ENCODE results near the gene GALM. TPM values are rescaled to one million over a fixed set of nuclear protein-coding genes. Genes with fewer than 3 reads are reported as not detected.
"Not testable (repeated sequence)": the region's sequence is repeated elsewhere in the genome, so short reads cannot be mapped to it uniquely, and the experiment has no call there.

Gene GALM
- total RNA-seq, 1 donor from 2014 or later: 2.9 TPM

DNA sequence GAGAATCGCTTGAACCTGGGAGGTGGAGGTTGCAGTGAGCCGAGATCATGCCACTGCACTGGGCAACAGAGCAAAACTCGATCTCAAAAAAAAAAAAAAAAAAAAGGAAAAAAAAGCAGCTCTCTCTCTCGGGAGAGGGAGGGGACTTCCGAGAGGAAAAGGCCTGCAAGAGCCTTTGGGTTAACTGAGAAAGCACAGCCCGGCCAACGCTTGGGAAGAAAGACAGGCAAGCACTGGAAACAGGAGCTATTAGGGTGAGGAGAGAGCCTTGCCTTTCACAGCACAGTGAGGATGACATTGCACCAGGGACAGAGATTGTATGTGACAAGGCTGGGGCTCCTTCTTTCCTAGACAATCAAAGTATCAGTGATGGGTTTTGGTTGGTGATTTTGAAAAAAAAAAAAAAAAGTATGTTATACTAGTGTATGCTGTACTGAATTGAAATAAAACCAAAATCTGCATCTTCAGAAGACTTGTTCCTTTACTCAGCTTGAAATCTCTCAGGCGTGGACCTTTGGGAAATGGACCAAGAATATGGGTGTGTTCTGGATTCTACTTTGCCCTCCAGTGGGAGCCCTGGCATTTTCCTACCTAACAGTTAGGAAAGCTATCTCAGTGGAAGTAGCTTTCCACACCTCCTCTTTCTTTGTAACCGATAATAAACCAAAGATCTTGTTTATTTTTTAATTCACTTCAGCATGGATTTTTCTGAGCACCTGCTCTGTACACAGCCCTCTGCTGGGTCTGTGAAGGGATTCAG is 68.6 kb downstream of the GALM start:
- TF ChIP-seq, protein P1, sequence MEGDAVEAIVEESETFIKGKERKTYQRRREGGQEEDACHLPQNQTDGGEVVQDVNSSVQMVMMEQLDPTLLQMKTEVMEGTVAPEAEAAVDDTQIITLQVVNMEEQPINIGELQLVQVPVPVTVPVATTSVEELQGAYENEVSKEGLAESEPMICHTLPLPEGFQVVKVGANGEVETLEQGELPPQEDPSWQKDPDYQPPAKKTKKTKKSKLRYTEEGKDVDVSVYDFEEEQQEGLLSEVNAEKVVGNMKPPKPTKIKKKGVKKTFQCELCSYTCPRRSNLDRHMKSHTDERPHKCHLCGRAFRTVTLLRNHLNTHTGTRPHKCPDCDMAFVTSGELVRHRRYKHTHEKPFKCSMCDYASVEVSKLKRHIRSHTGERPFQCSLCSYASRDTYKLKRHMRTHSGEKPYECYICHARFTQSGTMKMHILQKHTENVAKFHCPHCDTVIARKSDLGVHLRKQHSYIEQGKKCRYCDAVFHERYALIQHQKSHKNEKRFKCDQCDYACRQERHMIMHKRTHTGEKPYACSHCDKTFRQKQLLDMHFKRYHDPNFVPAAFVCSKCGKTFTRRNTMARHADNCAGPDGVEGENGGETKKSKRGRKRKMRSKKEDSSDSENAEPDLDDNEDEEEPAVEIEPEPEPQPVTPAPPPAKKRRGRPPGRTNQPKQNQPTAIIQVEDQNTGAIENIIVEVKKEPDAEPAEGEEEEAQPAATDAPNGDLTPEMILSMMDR (IDR thresholded peaks at IDR 0.05): no peak
- DNase-seq (ENCODE audit: extremely low spot score, unreplicated experiment): no peak
- no peak overlapping the region for H3K4me3 Mint-ChIP-seq (ENCODE audit: unreplicated experiment)
- peaks cover 28% of the 10 kb centered on the region for H3K4me1 Mint-ChIP-seq (ENCODE audit: unreplicated experiment)
- H3K9me3 Mint-ChIP-seq (ENCODE audit: unreplicated experiment): no peaks in the 10 kb centered on the region
- H3K27me3 Mint-ChIP-seq (ENCODE audit: unreplicated experiment): no peaks in the 10 kb centered on the region
- peaks cover 8% of the 10 kb centered on the region for H3K36me3 Mint-ChIP-seq (ENCODE audit: unreplicated experiment)
- H3K27ac Mint-ChIP-seq (ENCODE audit: unreplicated experiment): no peak overlapping the region

DNA sequence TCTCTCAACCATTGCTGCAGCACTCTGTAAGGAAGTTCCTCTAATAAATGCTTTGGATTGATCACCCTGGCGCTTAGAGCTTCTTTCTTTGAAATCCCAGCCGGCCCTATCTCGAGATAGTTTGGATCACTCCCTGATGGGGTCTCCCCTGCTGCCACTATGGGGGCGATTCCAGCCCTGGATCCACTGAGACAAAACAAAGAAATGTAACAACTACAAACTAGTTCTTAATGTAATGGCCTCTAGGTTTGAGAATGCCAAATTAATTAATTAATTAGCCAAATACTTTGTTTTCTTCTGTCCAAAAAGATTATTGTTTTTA is 70.0 kb downstream of the GALM start:
- no peak for DNase-seq (ENCODE audit: extremely low spot score, unreplicated experiment)
- Mint-ChIP-seq H3K27me3 (ENCODE audit: unreplicated experiment) (no peaks in the 10 kb centered on the region), H3K4me1 (ENCODE audit: unreplicated experiment) (peaks cover 33% of the 10 kb centered on the region), H3K27ac (ENCODE audit: unreplicated experiment) (peak overlapping the region; percentile 44), H3K9me3 (ENCODE audit: unreplicated experiment) (no peaks in the 10 kb centered on the region), H3K36me3 (ENCODE audit: unreplicated experiment) (peaks cover 11% of the 10 kb centered on the region), H3K4me3 (ENCODE audit: unreplicated experiment) (no peak overlapping the region)
- TF ChIP-seq, protein P1 (IDR thresholded peaks at IDR 0.05): no peak

DNA sequence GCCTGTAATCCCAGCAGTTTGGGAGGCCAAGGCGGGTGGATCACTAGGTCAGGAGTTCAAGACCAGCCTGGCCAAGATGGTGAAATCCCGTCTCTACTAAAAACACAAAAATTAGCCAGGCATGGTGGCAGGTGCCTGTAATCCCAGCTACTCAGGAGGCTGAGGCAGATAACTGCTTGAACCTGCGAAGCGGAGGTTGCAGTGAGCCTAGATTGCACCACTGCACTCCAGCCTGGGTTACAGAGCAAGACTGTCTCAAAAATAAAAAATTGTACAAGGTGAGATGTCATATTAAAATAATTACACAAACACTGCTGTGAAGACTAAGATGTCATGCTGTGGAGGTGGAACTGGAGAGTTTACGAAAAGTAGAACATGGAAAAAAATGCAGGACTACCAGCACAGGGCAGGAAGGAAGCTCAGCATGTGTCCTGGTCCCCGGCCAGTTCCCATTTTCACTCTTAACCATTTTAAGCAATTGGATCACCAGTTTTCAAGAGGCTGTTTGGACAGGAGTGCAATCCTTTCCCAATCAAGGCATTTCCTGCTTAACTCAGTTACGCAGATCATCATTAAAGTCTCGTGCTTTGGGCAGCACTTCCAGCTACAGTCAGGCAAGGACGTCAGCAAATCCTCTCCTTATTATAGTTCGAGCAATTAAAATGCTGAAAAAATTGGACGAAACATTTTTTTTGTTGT is 71.2 kb downstream of the GALM start:
- Mint-ChIP-seq H3K36me3 (ENCODE audit: unreplicated experiment) (peaks cover 11% of the 10 kb centered on the region), H3K4me3 (ENCODE audit: unreplicated experiment) (peak overlapping the region; percentile 15), H3K27ac (ENCODE audit: unreplicated experiment) (peak overlapping the region; percentile 80), H3K4me1 (ENCODE audit: unreplicated experiment) (peaks cover 35% of the 10 kb centered on the region)
- not testable (repeated sequence) for H3K9me3 Mint-ChIP-seq (ENCODE audit: unreplicated experiment); H3K27me3 Mint-ChIP-seq (ENCODE audit: unreplicated experiment); DNase-seq (ENCODE audit: extremely low spot score, unreplicated experiment)

DNA sequence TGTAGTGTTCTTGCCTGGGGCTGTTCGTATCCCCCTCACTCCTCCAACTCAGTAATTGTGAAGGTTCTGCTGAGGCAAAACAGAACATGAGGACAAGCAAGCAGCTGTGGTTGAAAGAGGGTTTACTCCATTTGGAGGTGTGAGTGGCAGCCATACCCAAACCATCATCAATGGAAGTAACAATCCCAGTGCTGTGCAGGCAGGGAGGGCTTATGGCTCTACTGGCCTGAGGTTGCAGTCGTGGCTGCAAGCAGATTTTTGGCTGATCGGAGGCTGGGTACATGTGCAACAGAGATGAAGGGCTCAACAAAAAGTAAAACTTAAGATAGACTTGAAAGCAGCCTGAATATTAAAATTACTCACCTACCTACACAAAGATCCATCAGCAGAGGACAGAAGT is 72.0 kb downstream of the GALM start:
- DNase-seq (ENCODE audit: extremely low spot score, unreplicated experiment): no peak
- peak overlapping the region; percentile 80 for H3K27ac Mint-ChIP-seq (ENCODE audit: unreplicated experiment)
- peaks cover 11% of the 10 kb centered on the region for H3K36me3 Mint-ChIP-seq (ENCODE audit: unreplicated experiment)
- H3K4me3 Mint-ChIP-seq (ENCODE audit: unreplicated experiment): no peak overlapping the region
- TF ChIP-seq, protein P1 (IDR thresholded peaks at IDR 0.05): no peak
- no peaks in the 10 kb centered on the region for H3K27me3 Mint-ChIP-seq (ENCODE audit: unreplicated experiment)
- H3K9me3 Mint-ChIP-seq (ENCODE audit: unreplicated experiment): no peaks in the 10 kb centered on the region
- H3K4me1 Mint-ChIP-seq (ENCODE audit: unreplicated experiment): peaks cover 35% of the 10 kb centered on the region

DNA sequence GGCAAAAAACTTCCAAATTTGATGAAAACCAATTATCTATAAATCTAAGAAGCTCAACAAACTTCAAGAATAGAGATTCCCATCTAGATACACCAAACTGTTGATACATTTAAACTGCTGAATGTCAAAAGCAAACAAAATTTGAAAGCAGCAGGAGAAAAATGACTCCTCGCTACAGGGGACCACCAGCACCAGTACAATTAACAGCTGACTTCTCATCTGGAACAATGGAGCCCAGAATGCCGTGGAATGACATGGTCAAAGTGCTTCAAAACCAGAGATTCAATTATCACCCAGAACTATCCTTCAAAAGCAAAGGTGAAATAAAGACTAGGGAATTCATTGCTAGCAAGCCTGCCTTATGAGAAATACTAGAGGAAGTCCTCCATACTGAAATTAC is 73.6 kb downstream of the GALM start:
- Mint-ChIP-seq H3K9me3 (ENCODE audit: unreplicated experiment) (no peaks in the 10 kb centered on the region), H3K27ac (ENCODE audit: unreplicated experiment) (no peak overlapping the region), H3K4me1 (ENCODE audit: unreplicated experiment) (peaks cover 35% of the 10 kb centered on the region), H3K27me3 (ENCODE audit: unreplicated experiment) (no peaks in the 10 kb centered on the region), H3K36me3 (ENCODE audit: unreplicated experiment) (peaks cover 20% of the 10 kb centered on the region), H3K4me3 (ENCODE audit: unreplicated experiment) (no peak overlapping the region)
- TF ChIP-seq, protein P1 (IDR thresholded peaks at IDR 0.05): no peak
- no peak for DNase-seq (ENCODE audit: extremely low spot score, unreplicated experiment)

All from osteocyte (in vitro differentiated cells).